H9 (cell line): Measurements from ENCODE around the gene DYRK1B. TPM values are rescaled to one million over a fixed set of nuclear protein-coding genes. Genes with fewer than 3 reads are reported as not detected.

Experiments used
- DNase-seq: peaks from one replicate; pipeline ENCODE4 v3.0.0-alpha.2; 2017
- H2AFZ ChIP-seq: one replicate; pipeline ENCODE4 v1.6.1; 2013; ENCODE audit warnings: mild to moderate bottlenecking, low read length, control low read depth, moderate library complexity
- H2AK5ac ChIP-seq: 2 replicates; pipeline ENCODE4 v1.6.1; 2013; ENCODE audit warnings: low read length, control low read depth, mixed read lengths; ENCODE audit not compliant: insufficient read length
- H2BK120ac ChIP-seq: one replicate; pipeline ENCODE4 v1.6.1; 2013; ENCODE audit warnings: low read depth, mild to moderate bottlenecking, low read length, control low read depth, inconsistent platforms; ENCODE audit not compliant: poor library complexity, severe bottlenecking
- H2BK12ac ChIP-seq: 2 replicates; pipeline ENCODE4 v1.6.1; 2013; ENCODE audit warnings: low read length, control low read depth, mixed read lengths, low read depth; ENCODE audit not compliant: insufficient read length
- H2BK15ac ChIP-seq: 2 replicates; pipeline ENCODE4 v1.6.1; 2013; ENCODE audit warnings: low read depth, low read length, control low read depth
- H2BK20ac ChIP-seq: one replicate; pipeline ENCODE4 v1.6.1; 2013; ENCODE audit warnings: low read depth, mild to moderate bottlenecking, low read length, control low read depth, inconsistent platforms; ENCODE audit not compliant: poor library complexity, severe bottlenecking
- H2BK5ac ChIP-seq: 2 replicates; pipeline ENCODE4 v1.6.1; 2013; ENCODE audit warnings: low read length, control low read depth, mixed read lengths; ENCODE audit not compliant: insufficient read length
- H3K14ac ChIP-seq: 2 replicates; pipeline ENCODE4 v1.6.1; 2013; ENCODE audit warnings: low read length, control low read depth; ENCODE audit not compliant: insufficient read depth
- H3K18ac ChIP-seq: 2 replicates; pipeline ENCODE4 v1.6.1; 2013; ENCODE audit warnings: low read depth, mild to moderate bottlenecking, mixed read lengths, low read length, control low read depth; ENCODE audit not compliant: insufficient read length
- H3K23ac ChIP-seq: 2 replicates; pipeline ENCODE4 v1.6.1; 2013; ENCODE audit warnings: low read length, control low read depth, mixed read lengths, low read depth; ENCODE audit not compliant: insufficient read length
- H3K23me2 ChIP-seq: 2 replicates; pipeline ENCODE4 v1.6.1; 2013; ENCODE audit warnings: low read depth, mild to moderate bottlenecking, mixed read lengths, low read length, control low read depth; ENCODE audit not compliant: insufficient read length, poor library complexity, severe bottlenecking
- H3K27ac ChIP-seq: 2 replicates; pipeline ENCODE4 v1.5.1; 2013; ENCODE audit warnings: low read length, control low read depth, mixed read lengths, low read depth; ENCODE audit not compliant: insufficient read length
- H3K27me3 ChIP-seq: 2 replicates; pipeline ENCODE4 v1.6.1; 2013; ENCODE audit warnings: low read length, control low read depth, inconsistent platforms; ENCODE audit not compliant: insufficient read depth
- H3K4ac ChIP-seq: 2 replicates; pipeline ENCODE4 v1.6.1; 2013; ENCODE audit warnings: low read depth, mild to moderate bottlenecking, control low read depth, inconsistent platforms, low read length, moderate library complexity
- H3K4me1 ChIP-seq: 2 replicates; pipeline ENCODE4 v1.6.1; 2013; ENCODE audit warnings: low read length, control low read depth, inconsistent platforms; ENCODE audit not compliant: insufficient read depth
- H3K4me2 ChIP-seq: 2 replicates; pipeline ENCODE4 v1.6.1; 2013; ENCODE audit warnings: low read length, control low read depth, mixed read lengths; ENCODE audit not compliant: insufficient read length, insufficient read depth
- H3K56ac ChIP-seq: 2 replicates; pipeline ENCODE4 v1.6.1; 2013; ENCODE audit warnings: low read depth, mild to moderate bottlenecking, mixed read lengths, low read length, control low read depth; ENCODE audit not compliant: insufficient read length
- H3K79me1 ChIP-seq: 2 replicates; pipeline ENCODE4 v1.6.1; 2013; ENCODE audit warnings: low read depth, mild to moderate bottlenecking, moderate library complexity, low read length, control low read depth, inconsistent platforms; ENCODE audit not compliant: insufficient read depth, poor library complexity, severe bottlenecking
- H3K79me2 ChIP-seq: 2 replicates; pipeline ENCODE4 v1.6.1; 2013; ENCODE audit warnings: low read length, control low read depth, inconsistent platforms; ENCODE audit not compliant: insufficient read depth
- H3K9ac ChIP-seq: 2 replicates; pipeline ENCODE4 v1.6.1; 2013; ENCODE audit warnings: low read length, control low read depth, mixed read lengths; ENCODE audit not compliant: insufficient read length; ENCODE audit errors: extremely low read depth
- H3K9me3 ChIP-seq: one replicate; pipeline ENCODE4 v1.6.1; 2013; ENCODE audit warnings: low read depth, low read length, inconsistent platforms; ENCODE audit not compliant: control insufficient read depth
- H3T11ph ChIP-seq: one replicate; pipeline ENCODE4 v1.6.1; 2013; ENCODE audit warnings: mild to moderate bottlenecking, low read length, control low read depth, inconsistent platforms
- H4K20me1 ChIP-seq: one replicate; pipeline ENCODE4 v1.6.1; 2013; ENCODE audit not compliant: control insufficient read depth, insufficient read length, insufficient read depth
- H4K5ac ChIP-seq: 2 replicates; pipeline ENCODE4 v1.6.1; 2013; ENCODE audit warnings: low read depth, mild to moderate bottlenecking, mixed read lengths, low read length, control low read depth; ENCODE audit not compliant: insufficient read length
- H4K8ac ChIP-seq: replicated peaks from 2 replicates; pipeline ENCODE4 v1.6.1; 2013; ENCODE audit warnings: low read length, control low read depth, mixed read lengths, low read depth; ENCODE audit not compliant: insufficient read length
- H4K91ac ChIP-seq: 2 replicates; pipeline ENCODE4 v1.6.1; 2013; ENCODE audit warnings: low read depth, mild to moderate bottlenecking, moderate library complexity, mixed read lengths, low read length, control low read depth; ENCODE audit not compliant: insufficient read length
- H3K27ac Mint-ChIP-seq, 3 experiments: 2 replicates in 2 of 3; 3 replicates in 1 of 3; pipeline ENCODE4 v1.8.0; 2020 to 2021; ENCODE audit warnings: mixed read lengths in 3 of 3, mild to moderate bottlenecking in 1 of 3, moderate library complexity in 1 of 3
- H3K27me3 Mint-ChIP-seq: 2 replicates; pipeline ENCODE4 v1.8.0; 2021; ENCODE audit warnings: low read depth, mild to moderate bottlenecking, moderate library complexity, mixed read lengths
- H3K36me3 Mint-ChIP-seq, 3 experiments: 2 replicates in 2 of 3; 3 replicates in 1 of 3; pipeline ENCODE4 v1.8.0; 2020 to 2021; ENCODE audit warnings: low read depth in 3 of 3, mixed read lengths in 3 of 3; ENCODE audit not compliant: insufficient read depth in 1 of 3
- H3K4me1 Mint-ChIP-seq, 2 experiments: 2 replicates each; pipeline ENCODE4 v1.8.0; 2020; ENCODE audit warnings: mixed read lengths in 2 of 2
- H3K4me3 Mint-ChIP-seq, 2 experiments: 2 replicates in 1 of 2; 3 replicates in 1 of 2; pipeline ENCODE4 v1.8.0; 2020 to 2021; ENCODE audit warnings: mild to moderate bottlenecking in 2 of 2, mixed read lengths in 2 of 2, moderate library complexity in 1 of 2
- H3K9me3 Mint-ChIP-seq, 2 experiments: 2 replicates in 1 of 2; 3 replicates in 1 of 2; pipeline ENCODE4 v1.8.0; 2020; ENCODE audit warnings: mild to moderate bottlenecking in 2 of 2, mixed read lengths in 2 of 2, moderate library complexity in 1 of 2
- CTCF ChIP-seq: fragments of 200-600 bp; sonication (generic); conservative IDR thresholded peaks from 3 replicates; pipeline ENCODE4 v1.8.0; 2021; ENCODE audit warnings: antibody characterized with exemption, mild to moderate bottlenecking
- WGBS: extraction: QIAGEN DNeasy Blood & Tissue Kit; methylation state at CpG from one replicate; pipeline ENCODE4 v1.1.7; 2013; ENCODE audit warnings: missing lambda C conversion rate, low lambda C conversion rate, mixed read lengths; ENCODE audit not compliant: insufficient read length; ENCODE audit errors: extremely low coverage; 5-methylcytosine and 5-hydroxymethylcytosine counted together
- total RNA-seq: library from RNA; stranded (reverse); gene quantifications from 2 replicates; pipeline ENCODE4 v1.2.1, GENCODE V29; 2021

DYRK1B gene
- total RNA-seq, 1 experiment from 2014 or later = 14.3 TPM

- no peak for TF ChIP-seq CTCF
- Histone ChIP-seq H3K9ac (no peak overlapping the region), H2BK120ac (no peak overlapping the region), H3K27ac (no peak overlapping the region), H2BK5ac (no peak overlapping the region), H4K91ac (no peak overlapping the region), H2BK12ac (no peak overlapping the region), H4K5ac (no peak overlapping the region), H3T11ph (no peak overlapping the region), H2BK20ac (no peak overlapping the region), H3K18ac (no peak overlapping the region), H2AK5ac (no peak overlapping the region), H3K4ac (no peak overlapping the region), H4K20me1 (no peaks in the 10 kb centered on the region), H3K23ac (no peak overlapping the region), H3K23me2 (no peaks in the 10 kb centered on the region), H3K27me3 (no peaks in the 10 kb centered on the region), H3K79me1 (no peaks in the 10 kb centered on the region), H2AFZ (no peak overlapping the region), H3K9me3 (no peaks in the 10 kb centered on the region), H3K4me1 (no peaks in the 10 kb centered on the region), H3K79me2 (no peaks in the 10 kb centered on the region), H3K56ac (no peak overlapping the region), H2BK15ac (no peak overlapping the region), H4K8ac (no peak overlapping the region), H3K4me2 (no peak overlapping the region), H3K14ac (no peak overlapping the region)
- Mint-ChIP-seq H3K36me3 (no peaks in the 10 kb centered on the region), H3K27me3 (peaks cover 15% of the 10 kb centered on the region), H3K9me3 (no peaks in the 10 kb centered on the region; a peak in 1 of 5 replicates), H3K4me3 (no peak overlapping the region), H3K4me1 (no peaks in the 10 kb centered on the region), H3K27ac (no peak overlapping the region)
- no CpG with 5 or more reads among the region's 2 CpGs for WGBS
- DNase-seq = no peak
These were observed 30.2 kb upstream of the DYRK1B start for GRCh38 chr19:39864118-39864517.
